HG03103 (cell line): ENCODE measurements around the gene CAMK2G.

Experiments
- ATAC-seq: cut with Tn5 transposase; IDR thresholded peaks from one replicate; pipeline ENCODE4 v1.9.1; 2021; ENCODE audit warnings: low read depth; ENCODE audit not compliant: unreplicated experiment

Gene CAMK2G

DNA sequence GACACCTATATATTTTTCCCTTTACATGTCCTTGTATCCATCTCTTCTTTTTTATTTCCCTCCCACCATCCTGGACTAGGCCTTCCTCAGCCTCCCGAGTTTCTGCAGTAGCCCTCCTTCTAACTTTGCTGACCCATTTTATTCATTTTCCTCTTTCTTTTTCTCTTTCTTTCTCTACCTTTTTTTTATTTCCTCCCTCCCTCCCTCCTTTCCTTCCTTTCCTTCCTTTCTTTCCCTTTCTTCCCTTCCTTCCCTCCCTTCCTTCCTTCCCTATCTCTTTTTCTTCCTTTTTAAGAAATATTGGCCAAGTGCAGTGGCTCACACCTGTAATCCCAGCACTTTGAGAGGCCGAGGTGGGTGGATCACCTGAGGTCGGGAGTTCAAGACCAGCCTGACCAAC lies 9.7 kb upstream of the CAMK2G start:
- ATAC-seq: no peak

DNA sequence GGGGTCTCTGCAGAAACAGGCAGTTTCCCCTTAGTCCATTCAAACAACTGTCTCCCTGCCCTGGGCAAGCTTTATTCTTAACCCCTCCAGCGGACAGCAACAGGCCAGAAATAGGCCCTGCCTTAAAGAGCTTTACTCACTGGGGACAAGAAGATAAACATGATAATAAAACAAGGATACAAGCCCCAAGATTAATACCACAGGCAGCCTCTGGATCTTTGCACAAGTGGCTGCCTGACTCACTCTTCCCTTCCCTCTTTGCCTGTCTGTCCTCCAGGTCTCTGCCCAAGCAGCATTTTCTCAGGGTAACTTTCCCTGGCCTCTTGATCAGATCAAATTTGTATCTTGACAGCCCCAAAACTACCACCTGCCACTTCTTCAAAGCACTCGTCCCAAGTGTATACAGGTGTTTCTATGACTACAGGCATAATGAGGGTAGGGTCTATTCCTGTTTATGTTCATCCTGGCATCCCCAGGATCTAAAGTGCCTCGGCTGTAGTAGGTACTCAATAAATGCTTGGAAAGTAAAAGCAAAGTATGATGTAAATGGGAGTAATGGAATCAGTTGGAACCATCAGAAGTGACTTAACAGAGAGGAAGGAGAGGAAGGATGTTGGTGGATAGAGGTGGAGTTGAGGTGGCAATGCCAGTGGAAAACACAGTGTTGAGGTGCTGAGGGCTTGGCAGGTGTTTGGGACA lies 7.0 kb upstream of the CAMK2G start:
- ATAC-seq: no peak

DNA sequence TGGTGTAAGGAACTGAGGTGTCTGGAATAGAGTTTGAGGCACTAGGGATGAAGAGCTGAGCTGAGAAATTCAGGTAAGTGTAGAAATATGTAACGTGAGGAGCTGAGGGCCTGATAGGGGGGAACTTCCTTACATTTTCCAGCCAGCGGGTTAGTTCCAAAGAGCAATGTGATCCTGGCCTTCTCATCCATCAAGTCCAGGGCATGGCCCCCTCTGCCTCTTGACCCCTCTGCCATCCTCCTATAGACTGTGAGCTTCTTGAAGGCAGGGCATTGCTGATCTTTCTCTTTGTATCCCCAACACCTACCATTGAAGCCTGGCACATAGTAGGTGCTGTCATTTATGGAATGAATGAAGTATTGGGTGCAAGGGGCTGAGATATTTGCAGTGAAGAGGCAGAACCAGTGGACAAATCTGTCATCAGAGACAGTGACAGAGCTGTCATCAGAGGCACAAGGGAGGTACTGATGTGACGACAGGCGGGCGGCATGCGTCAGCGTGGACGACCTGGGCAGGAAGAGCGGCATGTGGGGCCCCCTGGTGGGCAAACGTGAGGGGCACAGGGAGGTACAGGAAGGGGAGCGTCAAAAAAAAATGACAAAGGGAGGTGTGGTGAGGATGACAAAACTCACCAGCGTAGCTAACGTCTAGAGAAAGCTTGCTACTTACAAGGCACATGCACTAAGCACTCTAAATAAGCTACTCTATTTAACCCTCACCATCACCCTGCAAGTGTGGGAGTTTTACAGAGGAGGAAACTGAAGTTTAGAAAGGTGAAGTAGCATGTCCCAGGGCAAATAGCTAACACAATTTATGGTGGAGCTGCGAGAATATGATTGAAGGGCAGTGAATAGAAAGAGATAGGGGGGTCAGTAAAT lies 5.2 kb upstream of the CAMK2G start:
- peak; percentile 83 for ATAC-seq

DNA sequence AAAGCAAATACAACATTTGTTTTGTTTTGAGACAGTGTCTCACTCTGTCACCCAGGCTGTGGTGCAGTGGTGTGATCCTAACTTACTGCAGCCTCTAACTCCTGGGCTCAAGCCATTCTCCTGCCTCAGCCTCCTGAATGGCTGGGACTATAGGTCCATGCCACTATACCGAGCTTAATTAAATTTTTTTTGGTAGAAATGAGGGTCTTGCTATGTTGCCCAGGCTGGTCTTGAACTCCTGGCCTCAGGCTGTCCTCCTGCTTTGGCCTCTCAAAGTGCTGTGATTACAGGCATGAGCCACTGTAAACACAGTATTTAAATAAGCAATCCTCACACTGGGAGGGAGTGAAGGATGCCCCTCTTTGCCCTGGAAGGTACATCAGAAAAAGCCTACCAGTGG lies 4.0 kb upstream of the CAMK2G start:
- ATAC-seq: no peak

DNA sequence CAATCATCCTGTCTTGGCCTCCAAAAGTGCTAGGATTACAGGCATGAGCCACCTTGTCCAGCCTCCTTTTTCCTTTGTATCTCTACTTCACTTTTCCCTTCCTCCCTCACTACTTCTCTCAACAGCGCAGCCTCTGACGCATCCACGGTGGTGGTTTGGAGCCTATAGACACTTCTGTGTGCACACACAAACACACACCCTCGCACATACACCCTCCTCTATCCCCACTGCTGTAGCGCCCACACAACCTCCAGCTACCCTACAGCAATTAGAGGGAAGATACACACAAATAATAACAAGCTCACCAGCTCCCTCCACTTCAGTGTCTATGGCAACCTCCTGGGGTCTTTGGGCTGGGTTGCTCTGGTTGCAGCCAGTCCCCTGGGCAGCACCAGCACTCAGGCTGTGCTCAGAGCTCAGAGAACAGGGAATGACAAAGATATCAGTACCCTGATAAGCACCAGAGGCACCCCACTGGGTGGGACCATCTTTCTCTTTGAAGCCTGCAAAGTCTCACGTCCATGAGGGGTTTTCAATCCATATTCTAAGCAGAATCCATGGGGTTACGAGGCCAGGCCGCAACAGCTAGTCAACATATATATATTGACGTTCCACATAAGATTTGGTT lies 3.3 kb upstream of the CAMK2G start:
- ATAC-seq: no peak

DNA sequence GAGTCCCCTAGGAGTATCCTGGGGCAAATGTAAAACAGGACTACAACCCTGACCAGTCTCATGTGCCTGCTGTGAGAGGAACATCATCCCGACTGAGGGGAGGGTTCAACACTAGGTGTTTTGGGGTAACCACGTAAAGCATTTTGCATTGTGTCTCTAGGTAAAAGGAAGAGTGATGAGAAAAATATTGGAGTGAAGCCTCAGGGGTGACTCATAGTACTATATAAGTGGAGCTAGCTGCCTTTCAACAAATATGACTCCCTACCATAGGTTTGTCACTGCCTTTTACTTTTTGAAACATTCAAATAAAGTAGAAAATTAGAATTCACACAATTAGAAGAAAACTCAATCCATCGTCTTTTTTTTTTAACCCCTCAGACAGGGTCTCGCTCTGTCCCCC lies 2.6 kb upstream of the CAMK2G start:
- ATAC-seq: no peak

DNA sequence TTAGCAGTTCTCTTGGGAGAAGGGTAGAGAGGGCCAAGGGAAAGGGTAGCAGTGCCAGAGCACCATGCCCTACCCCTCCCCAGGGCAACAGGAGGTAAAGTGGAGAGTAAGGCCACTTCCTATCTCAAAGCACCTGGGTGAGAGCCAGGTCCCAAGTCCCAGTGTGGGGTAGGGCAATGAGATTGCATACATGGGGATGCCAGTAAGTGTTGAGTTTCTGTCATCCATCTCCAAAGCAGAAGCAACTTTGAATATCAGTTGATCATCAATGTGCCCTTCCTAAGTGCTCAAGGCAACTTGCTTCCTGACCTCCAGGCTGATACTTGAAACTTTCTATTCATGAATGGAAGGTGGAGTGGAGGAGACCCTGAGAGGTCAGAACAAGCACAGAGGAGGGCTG lies 2.2 kb upstream of the CAMK2G start:
- ATAC-seq: no peak

DNA sequence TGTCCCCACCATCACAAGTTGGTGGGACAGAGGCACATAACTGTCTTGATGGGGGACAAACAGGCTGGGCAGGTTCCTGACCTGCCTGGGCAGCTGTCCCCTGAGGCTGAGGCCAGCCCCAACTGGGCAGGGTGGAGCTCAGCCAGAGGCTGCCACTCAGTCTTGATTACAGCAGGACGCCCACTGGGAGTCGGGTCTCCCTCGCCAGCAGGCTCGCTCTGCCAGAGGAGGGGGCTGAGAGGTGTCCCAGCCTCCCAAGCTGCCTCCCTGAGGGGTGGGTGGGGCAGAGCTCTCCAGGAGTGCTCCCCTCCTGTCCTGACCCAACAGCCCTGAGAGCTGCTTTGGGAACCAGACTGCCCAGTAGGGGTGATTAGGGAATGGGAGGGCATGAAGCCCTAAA lies 1.8 kb upstream of the CAMK2G start:
- no peak for ATAC-seq

DNA sequence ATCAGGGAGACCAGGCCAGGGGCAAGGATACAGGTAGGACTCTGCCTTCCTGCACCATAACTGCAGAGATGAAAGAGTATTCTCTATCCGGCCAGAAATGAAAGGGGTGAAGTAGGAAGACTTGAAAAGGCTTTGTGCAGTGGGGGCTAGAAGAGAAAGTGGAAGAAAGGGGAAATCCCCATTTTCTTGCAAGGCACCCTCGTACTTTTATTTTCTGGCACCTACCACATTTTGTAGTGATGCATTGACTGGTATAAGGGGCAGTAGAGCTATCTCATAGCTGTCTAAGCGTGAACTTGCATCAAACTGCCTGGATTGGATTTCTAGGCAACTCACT lies 752 bp upstream of the CAMK2G start:
- ATAC-seq: peak; percentile 10

DNA sequence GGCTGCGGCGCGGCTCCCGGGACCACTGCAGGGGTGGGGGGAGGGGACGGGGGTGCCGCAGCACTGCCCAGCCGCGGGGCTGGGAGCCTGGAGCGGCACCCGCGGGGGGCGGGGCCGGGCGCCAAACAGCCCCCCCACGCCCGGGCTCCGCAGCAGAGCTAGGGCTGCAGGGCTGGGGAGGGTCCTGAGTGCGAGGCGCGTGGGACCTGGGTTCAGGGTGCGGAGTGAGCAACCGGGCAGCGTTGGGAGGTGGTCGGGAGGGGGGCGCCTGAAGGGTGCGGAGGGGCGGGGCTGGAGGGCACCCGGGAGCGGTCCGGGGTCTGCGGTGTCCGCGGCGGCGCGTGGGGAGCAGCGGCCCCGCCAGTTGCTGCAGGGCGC lies 528 bp downstream of the CAMK2G start:
- ATAC-seq: no peak

DNA sequence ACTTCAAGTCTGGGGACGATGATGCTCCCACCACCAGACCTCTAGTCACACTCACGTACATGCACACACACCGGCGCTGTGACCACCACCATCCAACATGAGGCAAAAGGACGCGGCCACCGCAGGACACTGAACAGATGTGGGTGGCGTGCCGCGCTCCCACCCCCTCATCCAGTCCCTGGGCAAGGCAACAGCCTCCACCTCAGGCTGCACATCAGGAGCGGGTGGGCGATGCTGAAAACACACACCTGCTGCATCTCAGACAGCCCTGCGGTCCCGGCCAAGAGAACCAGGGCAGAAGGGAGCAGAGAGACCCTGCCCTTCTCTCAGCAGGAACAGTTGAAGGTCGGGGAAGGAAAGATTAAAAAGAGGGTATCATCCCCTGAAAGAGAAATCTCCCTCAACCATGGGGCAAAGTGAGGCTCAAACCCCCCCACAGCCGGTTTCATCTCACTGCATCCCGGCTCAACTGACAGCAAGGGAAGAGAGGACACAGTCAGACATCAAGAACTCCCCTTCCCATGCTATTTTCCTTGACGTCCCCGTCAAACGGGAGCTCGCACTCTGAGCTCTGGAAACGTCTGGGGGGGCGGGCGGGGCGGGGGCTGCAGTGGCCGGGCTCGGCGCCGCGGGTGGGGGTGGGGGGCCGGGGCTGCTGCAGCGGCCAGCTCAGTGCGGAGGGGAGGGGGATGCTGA lies 1.1 kb downstream of the CAMK2G start:
- ATAC-seq: no peak

DNA sequence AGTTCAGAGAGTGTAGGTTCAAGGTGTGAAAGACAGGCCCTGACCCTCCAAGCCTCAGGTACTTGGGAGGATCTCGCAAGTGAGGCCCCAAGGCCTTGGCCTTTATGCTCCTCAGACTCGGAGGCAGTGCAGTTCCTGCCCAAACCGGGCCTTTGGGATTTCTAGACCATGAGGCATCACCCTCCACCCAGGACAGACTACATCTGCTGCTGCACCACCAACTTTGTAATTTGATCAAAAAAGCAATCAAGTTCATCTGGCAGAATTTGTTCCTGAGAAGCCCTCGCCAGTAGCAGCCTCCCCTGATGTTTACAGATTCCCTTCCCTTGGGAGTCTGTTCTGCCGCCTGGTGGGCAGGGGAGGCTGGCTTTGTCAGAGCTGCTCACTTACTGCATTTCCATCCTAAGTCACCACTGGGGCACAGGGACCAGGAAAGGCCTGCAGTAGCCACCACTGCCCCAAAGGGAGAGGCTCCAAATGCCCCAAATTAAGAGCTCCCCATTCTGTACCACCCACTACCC lies 2.1 kb downstream of the CAMK2G start:
- no peak for ATAC-seq

DNA sequence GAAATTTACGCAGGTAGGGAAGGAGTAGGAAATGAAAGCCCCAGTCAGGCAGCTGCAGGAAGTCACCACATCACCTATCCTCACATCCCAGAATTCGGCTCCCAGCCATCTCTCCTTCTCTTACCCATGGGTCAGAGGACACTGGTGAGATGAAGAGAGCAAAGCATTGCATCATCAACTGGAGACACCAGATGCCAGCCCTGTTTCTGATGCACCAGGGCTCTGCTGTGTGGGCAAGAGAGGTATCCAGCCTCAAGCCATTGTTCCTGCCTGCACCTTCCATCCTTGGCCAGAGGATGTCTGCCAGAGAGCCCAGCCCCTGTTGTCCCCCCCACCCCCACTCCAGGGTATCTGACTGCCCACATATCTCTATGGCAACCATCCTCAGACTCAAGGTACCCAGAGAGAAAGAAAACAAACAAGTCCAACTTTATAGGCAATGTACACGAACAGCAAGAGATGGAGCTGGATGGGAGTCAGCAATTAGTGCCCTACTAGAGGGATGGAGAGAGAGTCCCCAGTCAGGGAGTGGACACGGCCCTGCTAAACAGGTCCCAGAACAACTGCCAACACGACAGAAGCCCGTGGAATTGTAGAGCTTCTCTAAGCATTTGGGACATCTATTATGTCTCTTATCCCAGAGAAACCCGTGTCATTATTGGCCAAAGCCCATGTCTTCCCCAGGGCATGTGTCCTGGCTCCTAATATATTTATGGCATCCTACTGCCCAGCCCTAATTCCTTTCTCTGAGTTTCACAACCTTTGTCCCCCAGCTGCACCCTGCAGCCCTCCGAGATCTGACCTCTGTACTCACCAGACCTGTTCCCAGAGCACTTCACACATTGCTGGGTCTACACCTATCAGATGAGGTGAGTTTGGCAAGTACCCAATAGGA lies 2.8 kb downstream of the CAMK2G start:
- no peak for ATAC-seq

DNA sequence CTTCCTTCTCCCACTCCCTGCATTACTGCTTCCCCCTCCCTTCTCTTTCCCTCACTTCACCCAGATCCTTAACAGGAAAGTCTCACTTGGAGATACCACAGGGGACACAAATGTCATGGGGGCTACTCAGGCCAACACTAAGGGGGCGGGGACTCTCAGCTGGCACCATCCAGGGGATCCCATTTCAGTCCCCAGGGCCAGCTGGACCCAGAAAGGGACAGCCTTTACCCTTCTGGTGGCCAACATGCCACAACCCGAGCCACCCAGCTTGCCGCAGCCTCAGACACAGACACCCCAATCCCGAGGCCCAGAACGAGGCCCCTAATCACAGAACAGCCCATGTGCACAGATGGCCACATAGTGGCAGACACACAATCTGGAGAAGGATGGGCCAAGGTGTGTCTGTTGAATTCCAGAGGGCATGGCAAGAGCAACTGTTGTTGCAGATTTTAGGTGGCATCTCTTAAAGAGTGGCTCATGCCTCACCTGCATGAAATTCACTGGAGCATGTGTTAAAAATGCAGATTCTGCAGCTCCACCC lies 5.6 kb downstream of the CAMK2G start:
- ATAC-seq: no peak

DNA sequence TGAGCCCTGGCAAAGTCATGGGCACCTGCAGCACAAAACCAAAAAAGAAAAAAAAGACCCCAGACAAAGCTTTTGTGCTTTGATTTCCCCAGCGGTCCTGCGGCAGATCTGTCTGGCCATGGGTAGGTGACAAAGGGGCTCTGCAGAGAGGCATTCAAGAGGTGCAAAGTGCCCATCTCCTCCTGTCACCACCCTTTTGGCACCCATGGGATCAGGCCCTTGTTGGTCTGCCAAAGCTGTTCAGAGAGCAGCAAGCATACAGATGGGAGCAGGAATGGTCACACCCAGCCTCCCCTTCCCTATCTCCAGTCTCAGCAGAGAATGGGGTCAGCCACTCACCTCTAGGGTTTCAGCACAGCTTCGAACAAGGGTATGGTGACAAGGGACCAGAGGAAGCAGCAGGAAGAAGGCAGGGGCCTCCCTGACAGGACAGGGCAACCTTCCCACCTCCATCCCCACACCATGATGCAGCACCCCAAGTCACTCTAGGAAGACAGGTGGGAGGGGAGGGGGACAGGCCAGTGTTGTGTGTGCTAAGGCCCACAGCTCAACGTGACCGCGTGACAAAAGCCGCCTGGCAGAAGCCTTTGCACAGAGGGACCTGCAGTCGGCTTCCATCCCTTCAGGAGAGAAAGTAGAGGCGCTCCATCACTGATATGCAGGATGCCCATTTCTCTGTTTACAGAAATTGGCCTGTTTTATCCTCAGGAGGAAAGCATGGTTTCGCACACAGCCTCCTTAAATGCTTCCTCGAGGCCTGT lies 6.3 kb downstream of the CAMK2G start:
- no peak for ATAC-seq

DNA sequence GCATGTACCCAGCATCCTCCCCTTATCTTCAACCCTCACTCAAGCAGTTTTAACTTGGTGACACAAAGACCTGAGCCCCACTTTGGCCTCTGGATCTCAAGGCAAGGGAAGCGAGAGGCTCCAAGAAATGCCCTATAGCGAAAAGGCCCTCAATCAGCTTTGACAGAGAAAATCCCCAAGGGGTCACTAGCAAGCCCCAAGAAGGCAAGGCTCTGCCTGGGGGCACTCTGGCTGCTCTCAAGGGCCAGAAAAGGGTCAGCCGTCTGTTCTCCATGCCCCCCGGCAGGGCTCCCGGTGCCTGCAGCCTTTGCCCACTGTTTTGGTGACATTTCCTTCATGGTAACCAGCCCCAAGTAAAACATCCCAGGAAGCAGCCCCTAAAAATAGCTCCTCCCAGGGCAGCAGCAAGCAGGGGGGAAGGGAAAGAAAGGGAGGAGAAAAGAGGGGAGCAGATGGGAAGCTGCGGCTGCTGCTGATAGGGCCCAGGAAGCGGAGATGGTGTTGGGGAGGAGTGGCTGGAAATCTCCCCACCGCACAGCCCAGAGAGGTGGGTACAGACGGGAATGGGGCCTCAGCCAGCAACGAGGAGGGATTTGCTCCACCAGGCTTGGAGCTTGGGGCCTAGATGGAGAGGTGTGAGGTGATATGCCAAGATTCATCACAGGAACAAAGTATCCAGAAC lies 7.1 kb downstream of the CAMK2G start:
- ATAC-seq: no peak

DNA sequence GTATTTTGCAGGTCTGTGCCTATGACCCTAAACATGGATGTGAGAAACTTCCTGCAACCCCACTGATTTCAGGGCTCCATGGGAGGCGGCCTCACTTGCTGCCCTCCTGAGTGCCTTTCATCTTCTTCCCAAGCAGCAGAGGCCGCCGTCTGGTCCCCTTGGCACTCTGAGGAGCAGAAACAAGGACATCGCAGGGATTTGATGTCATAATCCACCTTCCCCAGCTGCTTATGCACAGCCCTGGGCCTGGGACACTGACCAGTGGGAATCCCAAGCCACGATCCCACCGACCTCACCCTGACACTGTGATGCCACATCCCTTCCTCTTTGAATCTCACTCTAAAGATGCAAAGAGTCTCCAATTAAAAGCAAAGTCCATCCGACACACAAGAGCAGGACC lies 7.7 kb downstream of the CAMK2G start:
- no peak for ATAC-seq
